AG04449 (cell line): Measurements from ENCODE around the gene RPS6KA1.

ENCODE experiments used
- CTCF ChIA-PET: fragments of 350-600 bp; formaldehyde crosslinking; extraction: SDS; loops from one replicate; lab custom pipeline; 2021; ENCODE audit warnings: antibody characterized with exemption; lab: Yijun Ruan, JAX
- POLR2A ChIA-PET: fragments of 400-600, 350-600 bp; formaldehyde crosslinking; extraction: SDS; loops from one replicate; lab custom pipeline; 2020; ENCODE audit warnings: antibody characterized with exemption, inconsistent platforms; lab: Yijun Ruan, JAX
- DNase-seq: peaks from one replicate; pipeline ENCODE4 v3.0.0-alpha.2; 2010; ENCODE audit warnings: low read depth, low spot score
- H3K4me3 ChIP-seq: 2 replicates; pipeline ENCODE4 v1.5.1; 2011; ENCODE audit warnings: low read depth, mild to moderate bottlenecking, control low read depth, low read length
- CTCF ChIP-seq: IDR thresholded peaks from one replicate; pipeline ENCODE4 v1.5.1; 2011; ENCODE audit warnings: mild to moderate bottlenecking, moderate library complexity, low read length, control low read depth, inconsistent platforms; ENCODE audit not compliant: insufficient read depth; ENCODE audit errors: missing control alignments

The RPS6KA1 gene

GRCh38 chr1:26529655-26530409 lies at the start of gene RPS6KA1:
RPS6KA1 (plus strand) TSS chr1:26529761; CDS start chr1:26529921, 160 bp downstream.
- CTCF ChIA-PET: interaction anchor here (1.2 to 4.1 kb wide), 7 partner anchors 8 to 69 kb away, joined by 3 to 22 read pairs (median 5); no protein-coding TSS in a partner anchor
- POLR2A ChIA-PET: interaction anchor here (0.6 kb wide), 1 partner anchor 236 kb away, joined by 3 read pairs; no protein-coding TSS in a partner anchor
- no peak for DNase-seq

GRCh38 chr1:26482921-26483320 lies 46.6 kb upstream of the RPS6KA1 start:
- H3K4me3 ChIP-seq: no peak overlapping the region
- TF ChIP-seq CTCF: no peak
- DNase-seq: no peak
- ChIA-PET CTCF (interaction anchor here (2.7 to 3.2 kb wide), 2 partner anchors 12 to 17 kb away, joined by 13 to 17 read pairs; no protein-coding TSS in a partner anchor), POLR2A (interaction anchor here (0.7 kb wide), 1 partner anchor 44 kb away, joined by 3 read pairs; no protein-coding TSS in a partner anchor)

More at GRCh38 chr1:26529655-26530409, at the start of gene RPS6KA1:
- peak within 1 kb of the TSS; percentile 61 for H3K4me3 ChIP-seq
- TF ChIP-seq CTCF: no peak

- DNase-seq: no peak
- ChIA-PET CTCF (interaction anchor here (3.2 kb wide), 1 partner anchor 14 kb away, joined by 17 read pairs; no protein-coding TSS in a partner anchor), POLR2A (no interaction called here)
These were observed 45.6 kb upstream of the RPS6KA1 start for GRCh38 chr1:26483980-26484379.

GRCh38 chr1:26490155-26490554 lies 39.4 kb upstream of the RPS6KA1 start:
- POLR2A ChIA-PET: no interaction called here
- no peak for TF ChIP-seq CTCF
- CTCF ChIA-PET: interaction anchor here (4.4 kb wide), 1 partner anchor 9 kb away, joined by 50 read pairs; no protein-coding TSS in a partner anchor
- H3K4me3 ChIP-seq: no peak overlapping the region
- DNase-seq: no peak

More at GRCh38 chr1:26483980-26484379, 45.6 kb upstream of the RPS6KA1 start:
- no peak for TF ChIP-seq CTCF
- no peak overlapping the region for H3K4me3 ChIP-seq

- CTCF ChIA-PET: no interaction called here
- DNase-seq: no peak
- POLR2A ChIA-PET: no interaction called here
- no peak overlapping the region for H3K4me3 ChIP-seq
- TF ChIP-seq CTCF: no peak
These were observed 36.3 kb upstream of the RPS6KA1 start for GRCh38 chr1:26493267-26493666.

GRCh38 chr1:26493938-26494337 lies 35.6 kb upstream of the RPS6KA1 start:
- no peak overlapping the region for H3K4me3 ChIP-seq
- ChIA-PET POLR2A (no interaction called here), CTCF (no interaction called here)
- TF ChIP-seq CTCF: no peak
- DNase-seq: no peak
